SK-N-SH treated with all-trans-retinoic acid at 6 μM for 48 hours (cell line): ENCODE measurements around the gene ATP9A.

Source experiments
- BACH2 ChIP-seq: fragments of 250-450 bp; sonication (Bioruptor Pico); IDR thresholded peaks from 2 replicates; pipeline ENCODE4 v1.9.0; 2021; ENCODE audit warnings: mild to moderate bottlenecking, borderline replicate concordance
- CREB5 ChIP-seq: fragments of 250-450 bp; sonication (Bioruptor Pico); IDR thresholded peaks from 2 replicates; pipeline ENCODE4 v1.5.1; 2020; ENCODE audit warnings: low read depth, mild to moderate bottlenecking, moderate library complexity
- ESRRG ChIP-seq: fragments of 250-450 bp; sonication (Bioruptor Pico); IDR thresholded peaks from 2 replicates; pipeline ENCODE4 v1.6.1; 2021; ENCODE audit warnings: mild to moderate bottlenecking
- ISL1 ChIP-seq: fragments of 250-450 bp; sonication (Bioruptor Pico); IDR thresholded peaks from 2 replicates; pipeline ENCODE4 v2.1.2; 2022; ENCODE audit warnings: mild to moderate bottlenecking, moderate library complexity
- PATZ1 ChIP-seq: fragments of 250-450 bp; sonication (Bioruptor Pico); IDR thresholded peaks from 2 replicates; pipeline ENCODE4 v1.8.0; 2020; ENCODE audit warnings: mild to moderate bottlenecking, moderate library complexity, borderline replicate concordance
- PPARA ChIP-seq: fragments of 250-450 bp; sonication (Bioruptor Pico); IDR thresholded peaks from 2 replicates; pipeline ENCODE4 v1.5.0; 2020; ENCODE audit warnings: mild to moderate bottlenecking, borderline replicate concordance
- ZFP30 ChIP-seq: fragments of 450-650 bp; formaldehyde crosslinking; IDR thresholded peaks from 2 replicates; pipeline ENCODE4 v1.5.0; 2022; ENCODE audit warnings: mild to moderate bottlenecking, moderate library complexity
- ZNF565 ChIP-seq: fragments of 450-650 bp; formaldehyde crosslinking; conservative IDR thresholded peaks from 2 replicates; pipeline ENCODE4 v1.5.0; 2020; ENCODE audit warnings: low read depth, mild to moderate bottlenecking, moderate library complexity
- ZNF70 ChIP-seq: fragments of 450-650 bp; formaldehyde crosslinking; IDR thresholded peaks from 2 replicates; pipeline ENCODE4 v1.5.0; 2020; ENCODE audit warnings: mild to moderate bottlenecking, moderate library complexity

- TF ChIP-seq PATZ1 (CRISPR knock-in tag) (no peak), ZNF565 (no peak), CREB5 (CRISPR knock-in tag) (no peak), ESRRG (no peak), BACH2 (no peak), ZFP30 (CRISPR knock-in tag) (no peak), ISL1 (CRISPR knock-in tag) (no peak), PPARA (CRISPR knock-in tag) (no peak), ZNF70 (CRISPR knock-in tag) (no peak)
Observed at GRCh38 chr20:51585148-51585547, 183.0 kb downstream of the ATP9A start.
